Spleen (tissue), 11 donors: Measurements from ENCODE around the gene UVSSA. TPM values are rescaled to one million over a fixed set of nuclear protein-coding genes. Genes with fewer than 3 reads are reported as not detected.

Experiments used
- DNase-seq: peaks from one replicate; pipeline ENCODE4 v3.0.0-alpha.2; 2020
- H3K27ac ChIP-seq, 8 donors: fragments of 200-600 bp; sonication (generic) in 7 of 8; 1 replicate in 4 of 8; 2 replicates in 4 of 8; pipeline versions ENCODE4 v1.5.0 to v1.8.0; 2016 to 2021; ENCODE audit warnings: inconsistent platforms in 4 of 8, mild to moderate bottlenecking in 4 of 8, moderate library complexity in 1 of 8
- H3K27me3 ChIP-seq, 7 donors: fragments of 200-600 bp; sonication (generic) in 6 of 7; replicated peaks in 1 of 7; 1 replicate in 4 of 7; 2 replicates in 3 of 7; pipeline versions ENCODE4 v1.5.0 to v1.8.0; 2016 to 2021; ENCODE audit warnings: inconsistent platforms in 3 of 7, mild to moderate bottlenecking in 1 of 7
- H3K36me3 ChIP-seq, 6 donors: fragments of 200-600 bp; sonication (generic) in 5 of 6; 1 replicate in 4 of 6; 2 replicates in 2 of 6; pipeline versions ENCODE4 v1.5.0 to v1.8.0; 2016 to 2021; ENCODE audit warnings: inconsistent platforms in 2 of 6
- H3K4me1 ChIP-seq, 6 donors: fragments of 200-600 bp; sonication (generic) in 5 of 6; 1 replicate in 3 of 6; 2 replicates in 3 of 6; pipeline versions ENCODE4 v1.5.0 to v1.8.0; 2016 to 2021; ENCODE audit warnings: inconsistent platforms in 3 of 6
- H3K4me3 ChIP-seq, 8 donors: fragments of 200-600 bp; sonication (generic) in 7 of 8; 1 replicate in 4 of 8; 2 replicates in 4 of 8; pipeline versions ENCODE4 v1.5.0 to v1.8.0; 2016 to 2021; ENCODE audit warnings: inconsistent platforms in 4 of 8, mild to moderate bottlenecking in 4 of 8, moderate library complexity in 2 of 8
- H3K9me3 ChIP-seq, 8 donors: fragments of 200-600 bp; sonication (generic) in 7 of 8; 1 replicate in 4 of 8; 2 replicates in 4 of 8; pipeline versions ENCODE4 v1.5.0 to v1.8.0; 2016 to 2021; ENCODE audit warnings: inconsistent platforms in 4 of 8
- CTCF ChIP-seq, 11 experiments: fragments of 200-600 bp in 7 of 11; fragments of 450-650 bp in 4 of 11; sonication (generic) in 4 of 11; IDR thresholded peaks in 8 of 11; conservative IDR thresholded peaks in 3 of 11; 1 replicate in 7 of 11; 2 replicates in 4 of 11; pipeline versions ENCODE4 v1.4.0 to v1.8.0; 2016 to 2021; ENCODE audit warnings: antibody characterized with exemption in 11 of 11, inconsistent platforms in 4 of 11, mild to moderate bottlenecking in 1 of 11
- POLR2A ChIP-seq, 3 donors: fragments of 450-650 bp; IDR thresholded peaks; one replicate each; pipeline ENCODE4 v1.5.1; 2017; ENCODE audit warnings: antibody characterized with exemption in 3 of 3, mild to moderate bottlenecking in 1 of 3
- POLR2AphosphoS5 ChIP-seq, 3 donors: sonication (generic); formaldehyde crosslinking; IDR thresholded peaks; one replicate each; pipeline ENCODE4 v1.5.1; 2017; ENCODE audit warnings: antibody characterized with exemption in 3 of 3
- WGBS, 5 donors: extraction: QIAGEN DNeasy Blood & Tissue Kit in 3 of 5; methylation state at CpG; one replicate each; pipeline versions ENCODE4 v1.1.5 to v1.1.7; 2013 to 2018; 5-methylcytosine and 5-hydroxymethylcytosine counted together
- intact Hi-C: fragments of 100-400 bp; cut with DNase I; formaldehyde crosslinking; loops from one replicate; pipeline ENCODE4 v1.15.0; 2023; ENCODE audit warnings: low total_unique reads
- polyA plus RNA-seq, 3 donors: library from polyadenylated mRNA; stranded (reverse); fragments of 200-250 nt; gene quantifications; one replicate each; pipeline ENCODE4 v1.2.1, GENCODE V29; 2013
- total RNA-seq, 7 donors: library from RNA; depleted of rRNA in 3 of 7; stranded (reverse); fragments of >200 nt in 3 of 7; fragmentation: NEBNext Ultra II Directional in 4 of 7; extraction: Animal tissue kit (Norgen Biotek cat#: 25700) in 4 of 7; gene quantifications; one replicate each; pipeline versions ENCODE4 v1.1.0 to v1.2.1, GENCODE V29; 2016 to 2021
- donor health status: healthy with polysubstance abuse.
- donor health status: DM: no; HTN: no; CAD: no; lungs with moderate emphysema.
- donor health status: DM: no; HTN: no; CAD: no.
- donor health status: Bipolar disorder and iron deficiency.
- donor health status: healthy.
- donor health status: DM: no; HTN: no; CAD: no.
- donor health status: DM: yes; HTN: yes; CAD: no.

UVSSA gene
- total and polyA plus RNA-seq, 10 donors, result 3.0 to 54.0 (median 26.8) TPM

- 81 to 89% (median 88%) methylated on average over 11 to 15 of the region's 15 CpGs for WGBS, 5 donors
- TF ChIP-seq CTCF (IDR thresholded peaks at IDR 0.05 in 8 of 11, conservative IDR thresholded peaks at IDR 0.05 in 3 of 11), result no peak
- TF ChIP-seq POLR2AphosphoS5 (IDR thresholded peaks at IDR 0.05), result peak in 2 of 3 donors; percentile 14 to 25
- no peaks in the 10 kb centered on the region for H3K27me3 ChIP-seq
- H3K36me3 ChIP-seq, result peaks cover 0 to 69% (median 41%) of the 10 kb centered on the region in 6 donors
- H3K4me3 ChIP-seq, result peak overlapping the region in 1 of 8 donors; percentile 58
- no peaks in the 10 kb centered on the region for H3K9me3 ChIP-seq
- peaks cover 7 to 85% (median 52%) of the 10 kb centered on the region in 6 donors for H3K4me1 ChIP-seq
- DNase-seq, result peak; percentile 54
- intact Hi-C loops, result loop anchor here (10.0 kb wide), 1 partner anchor 45 kb away; the partner anchor contains the start of gene UVSSA
- H3K27ac ChIP-seq, result peak overlapping the region in 7 of 8 donors; percentile 75 to 95 (median 92)
Observed at GRCh38 chr4:1299301-1299860, 47.6 kb upstream of the UVSSA start.

- no peaks in the 10 kb centered on the region for H3K9me3 ChIP-seq
- H3K27me3 ChIP-seq, result no peaks in the 10 kb centered on the region
- 62 to 85% (median 78%) methylated on average over 39 to 40 of the region's 40 CpGs for WGBS, 5 donors
- H3K4me3 ChIP-seq, result peak overlapping the region in 1 of 8 donors; percentile 58
- intact Hi-C loops, result no loop called here
- H3K27ac ChIP-seq, result peak overlapping the region; percentile 8 to 95 (median 88)
- peaks cover 0 to 81% (median 42%) of the 10 kb centered on the region in 6 donors for H3K36me3 ChIP-seq
- TF ChIP-seq POLR2A (IDR thresholded peaks at IDR 0.05), result no peak
- TF ChIP-seq POLR2AphosphoS5 (IDR thresholded peaks at IDR 0.05), result peak; percentile 63 to 89 (median 67)
- H3K4me1 ChIP-seq, result peaks cover 0 to 85% (median 45%) of the 10 kb centered on the region in 6 donors
- peak; percentile 90 for DNase-seq
Observed at GRCh38 chr4:1300466-1301455, 46.2 kb upstream of the UVSSA start.

- H3K4me3 ChIP-seq, result peak overlapping the region in 1 of 8 donors; percentile 58
- H3K36me3 ChIP-seq, result peaks cover 0 to 75% (median 36%) of the 10 kb centered on the region in 6 donors
- 26 to 91% (median 50%) methylated on average over 4 of the region's 4 CpGs for WGBS, 5 donors
- no peak for TF ChIP-seq POLR2A (IDR thresholded peaks at IDR 0.05)
- no peak for TF ChIP-seq CTCF (IDR thresholded peaks at IDR 0.05 in 8 of 11, conservative IDR thresholded peaks at IDR 0.05 in 3 of 11)
- TF ChIP-seq POLR2AphosphoS5 (IDR thresholded peaks at IDR 0.05), result no peak
- H3K27me3 ChIP-seq, result no peaks in the 10 kb centered on the region
- peaks cover 0 to 88% (median 46%) of the 10 kb centered on the region in 6 donors for H3K4me1 ChIP-seq
- DNase-seq, result no peak
- no peaks in the 10 kb centered on the region for H3K9me3 ChIP-seq
- H3K27ac ChIP-seq, result peak overlapping the region in 6 of 8 donors; percentile 75 to 95 (median 92)
- intact Hi-C loops, result no loop called here
Observed at GRCh38 chr4:1302159-1302558, 44.8 kb upstream of the UVSSA start.

- intact Hi-C loops, result no loop called here
- 87 to 98% (median 95%) methylated on average over 6 to 13 of the region's 13 CpGs for WGBS, 5 donors
- Histone ChIP-seq H3K36me3 (peaks cover 0 to 56% (median 9%) of the 10 kb centered on the region in 6 donors), H3K27me3 (no peaks in the 10 kb centered on the region), H3K9me3 (no peaks in the 10 kb centered on the region), H3K4me3 (no peak overlapping the region), H3K4me1 (peaks cover 15 to 88% (median 49%) of the 10 kb centered on the region in 6 donors), H3K27ac (peak overlapping the region in 5 of 8 donors; percentile 41 to 84 (median 77))
- peak; percentile 74 for DNase-seq
- TF ChIP-seq POLR2AphosphoS5 (IDR thresholded peaks at IDR 0.05) (no peak), POLR2A (IDR thresholded peaks at IDR 0.05) (no peak), CTCF (IDR thresholded peaks at IDR 0.05 in 8 of 11, conservative IDR thresholded peaks at IDR 0.05 in 3 of 11) (no peak)
Observed at GRCh38 chr4:1305261-1305711, 41.7 kb upstream of the UVSSA start.
